Measurements from ENCODE around the gene ARF3.

- TF ChIP-seq LEF1 (IDR thresholded peaks at IDR 0.05; ENCODE audit: borderline replicate concordance) = no peak
- no peak for TF ChIP-seq FOXM1 (IDR thresholded peaks at IDR 0.05; ENCODE audit: borderline replicate concordance)
These were observed 30.0 kb downstream of the ARF3 start for GRCh38 chr12:48927261-48927660.

Measured in HEK293T (cell line).